HG02938 (cell line): ENCODE data around the gene DENND1A.

ENCODE experiments used
- ATAC-seq: cut with Tn5 transposase; IDR thresholded peaks from one replicate; pipeline ENCODE4 v1.9.1; 2021; ENCODE audit warnings: mild to moderate bottlenecking, moderate library complexity; ENCODE audit not compliant: unreplicated experiment

The DENND1A gene

GRCh38 chr9:123548741-123549545 lies 381.0 kb downstream of the DENND1A start:
- no peak for ATAC-seq

DNA sequence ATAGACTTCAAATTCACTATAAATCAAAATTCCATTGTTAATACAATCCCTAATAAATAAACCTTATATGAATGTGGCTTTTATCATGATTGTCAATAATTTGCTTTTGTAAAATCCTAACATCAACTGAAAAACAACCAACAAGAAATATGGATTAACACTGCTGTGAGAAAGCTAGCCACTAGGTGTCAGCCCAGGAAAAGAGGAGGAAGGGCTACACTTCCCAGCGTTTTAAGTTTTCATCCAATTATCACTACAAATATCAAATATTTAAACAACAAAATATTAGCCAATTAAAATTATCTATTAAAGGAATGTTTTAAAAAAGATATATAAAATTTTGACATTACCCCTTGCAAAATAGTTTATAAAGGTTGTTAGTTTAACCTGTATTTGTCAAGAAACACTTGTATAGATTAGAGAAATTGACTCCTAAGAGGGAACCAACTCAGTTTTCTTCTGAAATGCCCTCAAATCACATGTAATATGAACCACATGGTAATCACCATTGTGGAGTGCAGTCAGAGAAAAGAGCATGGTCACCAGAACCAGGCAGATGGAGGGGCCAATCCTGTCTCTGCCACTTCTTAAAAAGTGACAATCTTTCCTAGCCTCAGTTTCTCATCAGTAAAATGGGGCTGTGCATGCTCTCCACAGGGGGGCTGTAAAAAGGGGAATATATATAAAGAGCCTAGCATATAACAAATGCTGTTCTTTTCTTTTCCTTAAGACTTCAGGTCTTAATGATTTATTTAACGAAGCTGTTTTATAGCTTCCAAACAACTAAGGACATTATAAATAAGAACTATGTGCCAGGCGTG lies 385.7 kb downstream of the DENND1A start:
- no peak for ATAC-seq

DNA sequence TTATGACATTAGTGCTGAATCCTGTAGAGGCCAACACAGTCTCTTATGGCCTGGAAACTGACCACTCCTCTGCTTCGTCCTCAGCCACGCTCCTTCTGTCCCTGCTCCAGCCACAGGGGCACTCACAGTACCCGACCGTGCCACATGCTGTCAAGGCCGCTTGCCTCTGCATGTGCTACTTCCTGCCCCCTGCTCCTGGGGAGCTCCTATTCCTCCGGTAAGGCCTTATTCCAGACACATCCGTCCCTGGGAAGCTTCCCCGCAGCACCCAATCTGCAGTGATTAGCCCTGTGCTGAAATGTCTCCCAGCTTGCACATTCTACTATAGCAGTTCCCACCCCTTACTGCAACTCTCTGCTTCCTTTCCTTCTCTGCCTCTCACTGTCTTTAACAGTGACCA lies 386.4 kb downstream of the DENND1A start:
- no peak for ATAC-seq

DNA sequence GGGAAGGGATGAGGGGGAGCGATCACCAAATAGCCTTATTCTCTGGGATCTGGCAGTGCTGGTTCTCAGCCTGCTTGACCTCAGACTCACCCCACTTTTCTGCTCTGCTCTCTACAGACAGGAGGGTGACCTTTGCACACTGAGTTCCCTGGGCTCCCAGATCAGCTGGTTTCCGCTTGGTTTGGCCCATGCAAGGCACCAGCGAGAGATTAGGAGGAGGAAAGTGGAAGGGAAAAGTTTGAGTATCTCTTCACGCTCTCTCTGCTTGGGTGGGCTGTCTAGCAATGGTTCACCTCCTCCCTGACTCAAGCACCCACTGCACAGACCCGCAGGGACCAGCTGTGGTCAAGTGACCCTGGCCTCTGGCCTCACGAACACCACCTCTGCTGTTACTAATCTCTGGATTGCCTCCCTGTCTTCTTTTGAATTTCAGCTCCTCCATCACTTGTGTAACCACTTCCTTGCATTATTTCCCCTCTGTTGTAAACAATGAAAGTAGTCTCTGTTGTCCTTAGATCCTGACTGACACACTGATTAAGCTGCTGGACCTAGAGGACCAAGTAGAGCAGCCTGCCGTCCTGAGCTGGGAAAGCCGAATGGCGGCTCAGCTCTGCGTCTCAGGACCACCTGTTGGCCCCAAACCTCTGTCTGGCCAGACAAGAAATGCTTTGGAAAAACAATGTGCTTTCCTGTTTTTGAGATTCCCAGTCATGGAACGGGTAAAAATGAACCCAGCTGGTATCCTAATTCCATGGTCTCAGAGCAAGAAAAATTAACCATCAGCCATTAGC lies 387.3 kb downstream of the DENND1A start:
- no peak for ATAC-seq

GRCh38 chr9:123541411-123541810 lies 388.5 kb downstream of the DENND1A start:
- no peak for ATAC-seq

- no peak for ATAC-seq
These were observed 389.5 kb downstream of the DENND1A start for GRCh38 chr9:123540457-123540856.

DNA sequence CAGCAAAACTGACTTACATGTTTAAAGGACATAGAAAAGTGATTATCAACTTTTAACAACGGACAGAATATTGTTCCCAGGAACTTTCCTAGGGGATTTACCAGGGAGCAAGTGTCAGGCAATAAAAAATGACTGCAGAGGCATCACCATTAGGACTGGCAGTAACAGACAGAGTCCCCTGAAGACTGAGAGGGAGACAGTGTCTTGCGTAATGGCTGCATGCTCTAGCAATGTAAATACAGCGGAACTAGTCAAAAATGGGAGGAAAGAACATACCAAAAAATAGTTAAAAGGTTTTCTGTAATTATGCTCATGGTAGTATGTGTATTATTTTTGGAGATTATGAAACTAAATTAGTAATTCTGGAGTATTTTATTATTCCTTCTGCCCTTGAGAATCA lies 392.1 kb downstream of the DENND1A start:
- ATAC-seq, result no peak

DNA sequence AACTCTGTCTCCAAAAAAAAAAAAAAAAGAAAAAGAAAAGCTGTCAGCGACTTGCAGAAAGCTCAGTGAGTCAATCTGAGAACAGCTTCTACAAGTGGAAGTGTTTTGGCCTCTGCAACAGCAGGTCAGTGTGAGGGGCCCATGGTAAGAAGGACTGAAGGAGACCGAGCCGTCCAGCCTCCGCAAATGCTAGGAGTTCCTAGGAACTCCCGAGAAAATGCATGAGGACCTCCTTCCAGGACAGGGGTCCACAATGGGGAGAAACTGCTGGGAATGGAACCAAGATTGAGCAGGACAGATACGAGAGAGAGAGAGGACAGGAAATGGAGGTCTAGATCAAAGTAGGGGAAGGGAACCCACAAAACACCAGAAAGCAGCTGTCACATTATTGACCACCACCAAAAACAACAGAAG lies 393.5 kb downstream of the DENND1A start:
- ATAC-seq, result no peak

GRCh38 chr9:123534336-123534735 lies 395.6 kb downstream of the DENND1A start:
- ATAC-seq, result no peak

- ATAC-seq, result no peak
These were observed 399.7 kb downstream of the DENND1A start for GRCh38 chr9:123530244-123530643.

- ATAC-seq, result no peak
These were observed 401.4 kb downstream of the DENND1A start for GRCh38 chr9:123528501-123528900.

DNA sequence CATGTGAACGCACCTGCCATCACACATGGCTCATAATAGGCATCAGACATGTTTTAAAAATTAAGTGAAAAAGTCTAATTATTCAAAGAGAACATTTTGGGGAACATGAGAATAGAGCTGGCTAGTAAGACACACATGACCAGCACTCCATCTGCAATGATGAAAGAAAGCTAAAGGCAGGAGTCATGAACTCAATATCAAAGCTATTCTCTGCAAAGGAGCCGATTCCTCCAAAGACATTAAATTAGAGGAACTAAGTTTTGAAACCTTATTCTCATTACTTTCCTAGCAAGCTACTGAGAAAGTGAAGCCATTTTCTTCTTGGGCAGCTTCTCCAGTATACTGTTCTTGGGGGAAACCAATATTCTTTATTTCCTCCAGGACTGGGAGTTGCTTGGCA lies 401.9 kb downstream of the DENND1A start:
- no peak for ATAC-seq

DNA sequence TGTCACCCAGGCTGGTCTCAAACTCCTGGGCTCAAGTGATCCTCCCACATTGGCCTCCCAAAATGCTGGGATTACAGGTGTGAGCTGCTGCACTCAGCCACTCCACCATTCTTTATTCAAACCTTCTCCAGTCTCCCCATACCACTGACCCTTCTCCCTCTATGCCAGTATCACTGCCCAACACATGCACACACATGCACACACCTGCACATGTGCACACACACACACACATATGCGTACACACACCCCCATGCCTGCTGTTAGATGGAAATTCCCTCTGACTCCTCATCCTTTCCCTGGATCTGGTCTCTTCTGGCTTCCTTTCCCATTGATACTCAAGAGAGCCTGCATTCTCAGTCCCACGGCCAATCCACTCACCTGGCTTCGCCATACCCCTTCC lies 404.0 kb downstream of the DENND1A start:
- ATAC-seq, result no peak

GRCh38 chr9:123525424-123525823 lies 404.5 kb downstream of the DENND1A start:
- no peak for ATAC-seq

DNA sequence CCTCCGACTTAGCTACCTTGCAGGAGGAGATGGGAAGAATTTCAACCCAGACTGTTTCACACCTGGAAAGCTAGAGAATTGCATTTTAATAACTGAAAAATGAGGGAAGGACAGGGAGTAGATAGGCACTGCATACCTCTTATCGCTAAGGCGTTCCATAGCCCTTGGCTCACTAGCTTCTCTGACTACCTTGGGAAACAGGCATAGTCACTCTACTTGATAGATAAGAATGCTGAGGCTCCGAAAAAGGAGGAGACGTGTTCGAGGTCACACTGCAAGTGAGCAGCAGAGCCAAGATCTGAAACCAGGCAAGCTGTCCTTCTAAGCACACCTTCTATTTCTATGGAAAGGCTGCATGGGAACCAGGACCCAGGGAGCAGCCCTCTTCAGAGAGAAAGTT lies 405.1 kb downstream of the DENND1A start:
- ATAC-seq, result no peak

- ATAC-seq, result no peak
These were observed 406.1 kb downstream of the DENND1A start for GRCh38 chr9:123523845-123524244.

DNA sequence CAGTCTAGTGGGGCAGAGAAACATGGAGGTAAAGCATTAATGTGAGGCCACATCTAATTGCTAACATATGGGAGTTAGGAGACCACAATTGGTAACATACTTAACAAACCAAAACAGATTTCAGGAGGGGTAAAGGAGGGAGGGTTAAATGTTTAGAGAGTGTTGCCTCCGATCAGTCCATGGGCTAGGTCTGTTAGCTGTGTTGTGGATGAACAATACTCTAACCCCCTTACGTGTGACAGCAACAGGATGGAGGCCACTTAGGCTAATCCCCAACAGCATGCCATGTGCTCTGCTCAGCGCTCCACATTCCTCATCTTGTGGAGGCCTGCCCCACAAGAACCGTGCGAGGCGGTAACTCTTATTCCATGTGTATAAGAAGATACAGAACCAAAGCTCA lies 406.9 kb downstream of the DENND1A start:
- ATAC-seq, result no peak

DNA sequence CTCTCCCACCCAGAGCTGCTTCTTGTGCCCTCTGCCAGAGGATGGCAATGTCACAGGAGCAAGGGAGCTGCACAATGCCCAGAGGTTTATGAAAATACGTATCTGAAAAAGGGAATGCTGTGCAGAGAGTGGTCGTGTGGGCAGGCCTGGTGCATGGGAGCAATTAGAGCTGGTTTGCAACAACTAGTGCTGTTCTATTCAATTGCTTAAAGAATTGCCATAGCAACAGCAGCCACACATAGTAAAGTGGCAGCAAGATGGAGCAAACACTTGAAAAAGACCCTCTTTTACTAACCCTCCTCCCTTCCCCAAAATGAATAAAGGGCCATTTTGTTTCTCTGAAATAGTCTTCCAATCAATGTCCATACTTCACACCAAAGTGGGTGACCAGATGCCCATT lies 407.7 kb downstream of the DENND1A start:
- ATAC-seq, result no peak

DNA sequence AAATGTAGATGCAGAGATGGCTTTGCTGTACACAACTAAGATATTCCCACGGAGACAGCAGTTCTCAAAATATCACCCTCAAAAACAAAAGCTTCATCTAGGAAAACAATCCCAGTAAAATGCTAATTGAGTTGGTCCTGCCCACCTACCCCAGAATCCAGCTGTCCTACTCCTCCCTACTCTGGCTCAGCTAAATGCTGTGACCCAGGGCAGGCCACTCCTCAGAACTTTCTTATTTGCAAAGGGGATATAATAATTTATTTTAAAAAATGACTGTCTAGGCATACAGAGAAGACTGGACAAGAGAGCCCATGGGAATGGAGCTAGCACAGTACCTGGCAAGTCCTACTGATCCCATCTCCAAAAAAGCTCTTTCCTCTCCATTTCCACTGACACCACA lies 411.6 kb downstream of the DENND1A start:
- no peak for ATAC-seq

- ATAC-seq, result no peak
These were observed 412.4 kb downstream of the DENND1A start for GRCh38 chr9:123517512-123517911.

GRCh38 chr9:123514766-123515165 lies 415.2 kb downstream of the DENND1A start:
- no peak for ATAC-seq
